H9 (cell line): ENCODE measurements around the gene ZFYVE28. TPM values are rescaled to one million over a fixed set of nuclear protein-coding genes. Genes with fewer than 3 reads are reported as not detected.

ENCODE experiments used
- DNase-seq: peaks from one replicate; pipeline ENCODE4 v3.0.0-alpha.2; 2017
- H2AFZ ChIP-seq: one replicate; pipeline ENCODE4 v1.6.1; 2013; ENCODE audit warnings: mild to moderate bottlenecking, low read length, control low read depth, moderate library complexity
- H2AK5ac ChIP-seq: 2 replicates; pipeline ENCODE4 v1.6.1; 2013; ENCODE audit warnings: low read length, control low read depth, mixed read lengths; ENCODE audit not compliant: insufficient read length
- H2BK120ac ChIP-seq: one replicate; pipeline ENCODE4 v1.6.1; 2013; ENCODE audit warnings: low read depth, mild to moderate bottlenecking, low read length, control low read depth, inconsistent platforms; ENCODE audit not compliant: poor library complexity, severe bottlenecking
- H2BK12ac ChIP-seq: 2 replicates; pipeline ENCODE4 v1.6.1; 2013; ENCODE audit warnings: low read length, control low read depth, mixed read lengths, low read depth; ENCODE audit not compliant: insufficient read length
- H2BK15ac ChIP-seq: 2 replicates; pipeline ENCODE4 v1.6.1; 2013; ENCODE audit warnings: low read depth, low read length, control low read depth
- H2BK20ac ChIP-seq: one replicate; pipeline ENCODE4 v1.6.1; 2013; ENCODE audit warnings: low read depth, mild to moderate bottlenecking, low read length, control low read depth, inconsistent platforms; ENCODE audit not compliant: poor library complexity, severe bottlenecking
- H2BK5ac ChIP-seq: 2 replicates; pipeline ENCODE4 v1.6.1; 2013; ENCODE audit warnings: low read length, control low read depth, mixed read lengths; ENCODE audit not compliant: insufficient read length
- H3K14ac ChIP-seq: 2 replicates; pipeline ENCODE4 v1.6.1; 2013; ENCODE audit warnings: low read length, control low read depth; ENCODE audit not compliant: insufficient read depth
- H3K18ac ChIP-seq: 2 replicates; pipeline ENCODE4 v1.6.1; 2013; ENCODE audit warnings: low read depth, mild to moderate bottlenecking, mixed read lengths, low read length, control low read depth; ENCODE audit not compliant: insufficient read length
- H3K23ac ChIP-seq: 2 replicates; pipeline ENCODE4 v1.6.1; 2013; ENCODE audit warnings: low read length, control low read depth, mixed read lengths, low read depth; ENCODE audit not compliant: insufficient read length
- H3K23me2 ChIP-seq: 2 replicates; pipeline ENCODE4 v1.6.1; 2013; ENCODE audit warnings: low read depth, mild to moderate bottlenecking, mixed read lengths, low read length, control low read depth; ENCODE audit not compliant: insufficient read length, poor library complexity, severe bottlenecking
- H3K27ac ChIP-seq: 2 replicates; pipeline ENCODE4 v1.5.1; 2013; ENCODE audit warnings: low read length, control low read depth, mixed read lengths, low read depth; ENCODE audit not compliant: insufficient read length
- H3K27me3 ChIP-seq: 2 replicates; pipeline ENCODE4 v1.6.1; 2013; ENCODE audit warnings: low read length, control low read depth, inconsistent platforms; ENCODE audit not compliant: insufficient read depth
- H3K4ac ChIP-seq: 2 replicates; pipeline ENCODE4 v1.6.1; 2013; ENCODE audit warnings: low read depth, mild to moderate bottlenecking, control low read depth, inconsistent platforms, low read length, moderate library complexity
- H3K4me1 ChIP-seq: 2 replicates; pipeline ENCODE4 v1.6.1; 2013; ENCODE audit warnings: low read length, control low read depth, inconsistent platforms; ENCODE audit not compliant: insufficient read depth
- H3K4me2 ChIP-seq: 2 replicates; pipeline ENCODE4 v1.6.1; 2013; ENCODE audit warnings: low read length, control low read depth, mixed read lengths; ENCODE audit not compliant: insufficient read length, insufficient read depth
- H3K56ac ChIP-seq: 2 replicates; pipeline ENCODE4 v1.6.1; 2013; ENCODE audit warnings: low read depth, mild to moderate bottlenecking, mixed read lengths, low read length, control low read depth; ENCODE audit not compliant: insufficient read length
- H3K79me1 ChIP-seq: 2 replicates; pipeline ENCODE4 v1.6.1; 2013; ENCODE audit warnings: low read depth, mild to moderate bottlenecking, moderate library complexity, low read length, control low read depth, inconsistent platforms; ENCODE audit not compliant: insufficient read depth, poor library complexity, severe bottlenecking
- H3K79me2 ChIP-seq: 2 replicates; pipeline ENCODE4 v1.6.1; 2013; ENCODE audit warnings: low read length, control low read depth, inconsistent platforms; ENCODE audit not compliant: insufficient read depth
- H3K9ac ChIP-seq: 2 replicates; pipeline ENCODE4 v1.6.1; 2013; ENCODE audit warnings: low read length, control low read depth, mixed read lengths; ENCODE audit not compliant: insufficient read length; ENCODE audit errors: extremely low read depth
- H3K9me3 ChIP-seq: one replicate; pipeline ENCODE4 v1.6.1; 2013; ENCODE audit warnings: low read depth, low read length, inconsistent platforms; ENCODE audit not compliant: control insufficient read depth
- H3T11ph ChIP-seq: one replicate; pipeline ENCODE4 v1.6.1; 2013; ENCODE audit warnings: mild to moderate bottlenecking, low read length, control low read depth, inconsistent platforms
- H4K20me1 ChIP-seq: one replicate; pipeline ENCODE4 v1.6.1; 2013; ENCODE audit not compliant: control insufficient read depth, insufficient read length, insufficient read depth
- H4K5ac ChIP-seq: 2 replicates; pipeline ENCODE4 v1.6.1; 2013; ENCODE audit warnings: low read depth, mild to moderate bottlenecking, mixed read lengths, low read length, control low read depth; ENCODE audit not compliant: insufficient read length
- H4K8ac ChIP-seq: replicated peaks from 2 replicates; pipeline ENCODE4 v1.6.1; 2013; ENCODE audit warnings: low read length, control low read depth, mixed read lengths, low read depth; ENCODE audit not compliant: insufficient read length
- H4K91ac ChIP-seq: 2 replicates; pipeline ENCODE4 v1.6.1; 2013; ENCODE audit warnings: low read depth, mild to moderate bottlenecking, moderate library complexity, mixed read lengths, low read length, control low read depth; ENCODE audit not compliant: insufficient read length
- H3K27ac Mint-ChIP-seq, 3 experiments: 2 replicates in 2 of 3; 3 replicates in 1 of 3; pipeline ENCODE4 v1.8.0; 2020 to 2021; ENCODE audit warnings: mixed read lengths in 3 of 3, mild to moderate bottlenecking in 1 of 3, moderate library complexity in 1 of 3
- H3K27me3 Mint-ChIP-seq: 2 replicates; pipeline ENCODE4 v1.8.0; 2021; ENCODE audit warnings: low read depth, mild to moderate bottlenecking, moderate library complexity, mixed read lengths
- H3K36me3 Mint-ChIP-seq, 3 experiments: 2 replicates in 2 of 3; 3 replicates in 1 of 3; pipeline ENCODE4 v1.8.0; 2020 to 2021; ENCODE audit warnings: low read depth in 3 of 3, mixed read lengths in 3 of 3; ENCODE audit not compliant: insufficient read depth in 1 of 3
- H3K4me1 Mint-ChIP-seq, 2 experiments: 2 replicates each; pipeline ENCODE4 v1.8.0; 2020; ENCODE audit warnings: mixed read lengths in 2 of 2
- H3K4me3 Mint-ChIP-seq, 2 experiments: 2 replicates in 1 of 2; 3 replicates in 1 of 2; pipeline ENCODE4 v1.8.0; 2020 to 2021; ENCODE audit warnings: mild to moderate bottlenecking in 2 of 2, mixed read lengths in 2 of 2, moderate library complexity in 1 of 2
- H3K9me3 Mint-ChIP-seq, 2 experiments: 2 replicates in 1 of 2; 3 replicates in 1 of 2; pipeline ENCODE4 v1.8.0; 2020; ENCODE audit warnings: mild to moderate bottlenecking in 2 of 2, mixed read lengths in 2 of 2, moderate library complexity in 1 of 2
- WGBS: extraction: QIAGEN DNeasy Blood & Tissue Kit; methylation state at CpG from one replicate; pipeline ENCODE4 v1.1.7; 2013; ENCODE audit warnings: missing lambda C conversion rate, low lambda C conversion rate, mixed read lengths; ENCODE audit not compliant: insufficient read length; ENCODE audit errors: extremely low coverage; 5-methylcytosine and 5-hydroxymethylcytosine counted together
- total RNA-seq: library from RNA; stranded (reverse); gene quantifications from 2 replicates; pipeline ENCODE4 v1.2.1, GENCODE V29; 2021
- TF ChIP-seq, protein P1 (sequence below): fragments of 200-600 bp; sonication (generic); conservative IDR thresholded peaks from 3 replicates; pipeline ENCODE4 v1.8.0; 2021; ENCODE audit warnings: antibody characterized with exemption, mild to moderate bottlenecking

ZFYVE28 gene
- total RNA-seq, 1 experiment from 2014 or later = 0.98 TPM

DNA sequence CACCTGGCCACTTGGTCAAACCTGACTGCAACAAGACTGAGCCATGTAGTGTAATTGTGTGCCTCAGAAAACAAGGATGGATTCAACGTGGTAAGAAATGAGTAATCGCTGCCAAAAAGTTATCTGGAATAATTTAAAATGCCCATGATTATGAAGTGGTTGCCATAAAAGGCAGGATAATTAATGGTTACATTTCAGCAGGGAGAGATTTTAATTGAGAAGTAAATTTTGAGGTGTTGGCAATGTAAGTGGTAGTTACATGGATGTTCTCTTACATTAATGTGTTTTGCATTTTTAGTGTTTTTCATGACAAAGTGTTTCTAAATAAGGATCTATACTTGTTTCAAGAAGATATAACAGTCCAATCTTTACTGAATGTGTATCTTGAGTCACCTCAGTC, 192.2 kb downstream of the ZFYVE28 start:
- Mint-ChIP-seq H3K36me3 (peaks cover 0 to 5% (median 0%) of the 10 kb centered on the region in 3 experiments; a peak in 2 of 7 replicates), H3K27ac (peak overlapping the region in 2 of 3 experiments; percentile 4 to 14; a peak in 1 of 7 replicates), H3K4me3 (no peak overlapping the region), H3K4me1 (peaks cover 23% of the 10 kb centered on the region in 2 experiments), H3K27me3 (no peaks in the 10 kb centered on the region), H3K9me3 (no peaks in the 10 kb centered on the region)
- no peak overlapping the region for H4K91ac ChIP-seq
- H2BK12ac ChIP-seq = no peak overlapping the region
- H2AFZ ChIP-seq = no peak overlapping the region
- H2BK15ac ChIP-seq = no peak overlapping the region
- H3K27ac ChIP-seq = no peak overlapping the region
- no peaks in the 10 kb centered on the region for H3K9me3 ChIP-seq
- H3K23me2 ChIP-seq = no peaks in the 10 kb centered on the region
- DNase-seq = no peak
- no peak overlapping the region for H4K8ac ChIP-seq
- no peak overlapping the region for H4K5ac ChIP-seq
- no peak overlapping the region for H3K4me2 ChIP-seq
- H3K18ac ChIP-seq = no peak overlapping the region
- H2BK20ac ChIP-seq = no peak overlapping the region
- H3K27me3 ChIP-seq = no peaks in the 10 kb centered on the region
- no peak overlapping the region for H3K9ac ChIP-seq
- H3K14ac ChIP-seq = no peak overlapping the region
- H3K56ac ChIP-seq = no peak overlapping the region
- H3K23ac ChIP-seq = no peak overlapping the region
- H3K4ac ChIP-seq = no peak overlapping the region
- no peak overlapping the region for H2AK5ac ChIP-seq
- no CpG with 5 or more reads among the region's 2 CpGs for WGBS
- no peaks in the 10 kb centered on the region for H4K20me1 ChIP-seq
- H2BK120ac ChIP-seq = no peak overlapping the region
- no peaks in the 10 kb centered on the region; the same call in 1 of the 2 replicates for H3K79me2 ChIP-seq
- H3T11ph ChIP-seq = no peak overlapping the region
- TF ChIP-seq, protein P1, sequence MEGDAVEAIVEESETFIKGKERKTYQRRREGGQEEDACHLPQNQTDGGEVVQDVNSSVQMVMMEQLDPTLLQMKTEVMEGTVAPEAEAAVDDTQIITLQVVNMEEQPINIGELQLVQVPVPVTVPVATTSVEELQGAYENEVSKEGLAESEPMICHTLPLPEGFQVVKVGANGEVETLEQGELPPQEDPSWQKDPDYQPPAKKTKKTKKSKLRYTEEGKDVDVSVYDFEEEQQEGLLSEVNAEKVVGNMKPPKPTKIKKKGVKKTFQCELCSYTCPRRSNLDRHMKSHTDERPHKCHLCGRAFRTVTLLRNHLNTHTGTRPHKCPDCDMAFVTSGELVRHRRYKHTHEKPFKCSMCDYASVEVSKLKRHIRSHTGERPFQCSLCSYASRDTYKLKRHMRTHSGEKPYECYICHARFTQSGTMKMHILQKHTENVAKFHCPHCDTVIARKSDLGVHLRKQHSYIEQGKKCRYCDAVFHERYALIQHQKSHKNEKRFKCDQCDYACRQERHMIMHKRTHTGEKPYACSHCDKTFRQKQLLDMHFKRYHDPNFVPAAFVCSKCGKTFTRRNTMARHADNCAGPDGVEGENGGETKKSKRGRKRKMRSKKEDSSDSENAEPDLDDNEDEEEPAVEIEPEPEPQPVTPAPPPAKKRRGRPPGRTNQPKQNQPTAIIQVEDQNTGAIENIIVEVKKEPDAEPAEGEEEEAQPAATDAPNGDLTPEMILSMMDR = no peak
- H3K79me1 ChIP-seq = no peaks in the 10 kb centered on the region
- H2BK5ac ChIP-seq = no peak overlapping the region
- peaks cover 14% of the 10 kb centered on the region; the same call in 1 of the 2 replicates for H3K4me1 ChIP-seq
